ENCODE measurements around the gene PFAS.
"Not testable (repeated sequence)": the region's sequence is repeated elsewhere in the genome, so short reads cannot be mapped to it uniquely, and the experiment has no call there.

PFAS gene

GRCh38 chr17:8225813-8226535 lies 23.1 kb upstream of the PFAS start:
- peak; percentile 62 for DNase-seq

- peak; percentile 80 for DNase-seq
Observed at GRCh38 chr17:8226536-8227237, 22.4 kb upstream of the PFAS start.

- no peak for DNase-seq
Observed at GRCh38 chr17:8227238-8227581, 21.9 kb upstream of the PFAS start.

- no peak for DNase-seq
Observed at GRCh38 chr17:8231701-8232100, 17.4 kb upstream of the PFAS start.

- DNase-seq = no peak
Observed at GRCh38 chr17:8234361-8235270, 14.5 kb upstream of the PFAS start.

GRCh38 chr17:8235676-8236075 lies 13.4 kb upstream of the PFAS start:
- DNase-seq = no peak

GRCh38 chr17:8237175-8237574 lies 11.9 kb upstream of the PFAS start:
- DNase-seq = no peak

- DNase-seq = no peak
Observed at GRCh38 chr17:8237886-8238285, 11.2 kb upstream of the PFAS start.

- no peak for DNase-seq
Observed at GRCh38 chr17:8243827-8244226, 5.3 kb upstream of the PFAS start.

- no peak for DNase-seq
Observed at GRCh38 chr17:8244768-8245167, 4.3 kb upstream of the PFAS start.

GRCh38 chr17:8249621-8250500 lies 772 bp downstream of the PFAS start:
- no peak for DNase-seq

GRCh38 chr17:8251411-8251810 lies 2.3 kb downstream of the PFAS start:
- DNase-seq = not testable (repeated sequence)

- DNase-seq = no peak
Observed at GRCh38 chr17:8253801-8254200, 4.7 kb downstream of the PFAS start.

GRCh38 chr17:8254881-8255280 lies 5.8 kb downstream of the PFAS start:
- DNase-seq = no peak

GRCh38 chr17:8255499-8255898 lies 6.4 kb downstream of the PFAS start:
- no peak for DNase-seq

- no peak for DNase-seq
Observed at GRCh38 chr17:8256291-8256690, 7.2 kb downstream of the PFAS start.

- no peak for DNase-seq
Observed at GRCh38 chr17:8256691-8257090, 7.6 kb downstream of the PFAS start.

GRCh38 chr17:8257801-8258200 lies 8.7 kb downstream of the PFAS start:
- no peak for DNase-seq

GRCh38 chr17:8264320-8264719 lies 15.2 kb downstream of the PFAS start:
- no peak for DNase-seq

- DNase-seq = no peak
Observed at GRCh38 chr17:8264836-8265542, 15.9 kb downstream of the PFAS start.

- no peak for DNase-seq
Observed at GRCh38 chr17:8266648-8267479, 17.8 kb downstream of the PFAS start.

Measured in midbrain (tissue), 1 donor.